Activated naive CD4-positive, alpha-beta T cell treated with anti-CD3 and anti-CD28 coated beads for 36 hours (primary cell): ENCODE data around the gene TMEM33. TPM values are rescaled to one million over a fixed set of nuclear protein-coding genes. Genes with fewer than 3 reads are reported as not detected.
"Not testable (repeated sequence)": the region's sequence is repeated elsewhere in the genome, so short reads cannot be mapped to it uniquely, and the experiment has no call there.

Source experiments
- CTCF ChIA-PET: fragments of 350-600 bp; sonication (Branson Sonifier 250); formaldehyde crosslinking; loops from one replicate; lab custom pipeline; 2021; ENCODE audit warnings: antibody characterized with exemption; lab: Charles Lee
- DNase-seq: peaks from one replicate; pipeline ENCODE4 v3.0.0-alpha.2; 2020
- H3K27ac Mint-ChIP-seq: one replicate; pipeline ENCODE4 v1.8.0; 2021; ENCODE audit warnings: mild to moderate bottlenecking, mixed read lengths
- H3K27me3 Mint-ChIP-seq: one replicate; pipeline ENCODE4 v1.8.0; 2021; ENCODE audit warnings: low read depth, mixed read lengths
- H3K36me3 Mint-ChIP-seq: one replicate; pipeline ENCODE4 v1.8.0; 2021; ENCODE audit warnings: low read depth, mixed read lengths
- H3K4me1 Mint-ChIP-seq: one replicate; pipeline ENCODE4 v1.8.0; 2021; ENCODE audit warnings: low read depth, mixed read lengths
- H3K4me3 Mint-ChIP-seq: one replicate; pipeline ENCODE4 v1.8.0; 2021; ENCODE audit warnings: mild to moderate bottlenecking, moderate library complexity, mixed read lengths
- H3K9me3 Mint-ChIP-seq: one replicate; pipeline ENCODE4 v1.8.0; 2021; ENCODE audit warnings: mixed read lengths
- intact Hi-C: fragments of 100-400 bp; cut with micrococcal nuclease; formaldehyde crosslinking; loops from one replicate; pipeline ENCODE4 v1.15.1; 2023
- total RNA-seq, 2 experiments: library from RNA; stranded (reverse); gene quantifications; one replicate each; pipeline ENCODE4 v1.2.3, GENCODE V29; 2021

TMEM33 gene
- 10 to 100 TPM; 33.9 to 34.6 TPM for total RNA-seq

DNA sequence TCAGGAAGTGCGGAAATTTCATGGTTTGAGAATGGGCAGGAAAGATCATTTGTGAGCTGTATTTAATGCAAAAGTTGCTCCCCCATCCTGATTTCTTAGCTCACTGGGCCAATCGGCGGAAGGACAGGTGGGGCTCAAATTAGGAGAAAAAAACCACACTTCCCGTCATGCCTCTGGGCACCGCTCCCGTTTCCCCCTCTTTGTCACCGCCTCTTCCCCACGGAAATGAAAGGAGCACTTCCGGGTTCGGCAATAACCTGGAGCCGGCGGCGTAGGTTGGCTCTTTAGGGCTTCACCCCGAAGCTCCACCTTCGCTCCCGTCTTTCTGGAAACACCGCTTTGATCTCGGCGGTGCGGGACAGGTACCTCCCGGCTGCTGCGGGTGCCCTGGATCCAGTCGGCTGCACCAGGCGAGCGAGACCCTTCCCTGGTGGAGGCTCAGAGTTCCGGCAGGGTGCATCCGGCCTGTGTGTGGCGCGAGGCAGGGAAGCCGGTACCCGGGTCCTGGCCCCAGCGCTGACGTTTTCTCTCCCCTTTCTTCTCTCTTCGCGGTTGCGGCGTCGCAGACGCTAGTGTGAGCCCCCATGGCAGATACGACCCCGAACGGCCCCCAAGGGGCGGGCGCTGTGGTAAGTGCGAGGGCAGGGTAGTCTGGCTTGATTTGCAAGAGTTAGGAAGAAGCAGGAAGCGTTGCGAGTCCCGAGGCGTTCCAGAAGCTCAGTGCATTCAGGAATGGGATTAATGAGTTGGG is at the start of gene TMEM33:
Gene TMEM33 (plus strand): TSS at position 529 of the 751 bp plus-strand sequence. CDS start 56 bp downstream, at position 585.
- Mint-ChIP-seq H3K27me3 (no peaks in the 10 kb centered on the region), H3K36me3 (peaks cover 18% of the 10 kb centered on the region), H3K9me3 (no peaks in the 10 kb centered on the region), H3K4me3 (peak within 1 kb of the TSS; percentile 97), H3K4me1 (peaks cover 38% of the 10 kb centered on the region), H3K27ac (peak within 1 kb of the TSS; percentile 88)
- CTCF ChIA-PET = interaction anchor here (1.3 to 1.4 kb wide), 2 partner anchors 48 to 56 kb away, joined by 3 read pairs; no protein-coding TSS in a partner anchor
- intact Hi-C loops = loop anchor here (1.0 to 10.0 kb wide), 3 partner anchors 55 to 720 kb away; partner anchors contain the start of genes ATP8A1 and SLC30A9
- DNase-seq = peak; percentile 87

DNA sequence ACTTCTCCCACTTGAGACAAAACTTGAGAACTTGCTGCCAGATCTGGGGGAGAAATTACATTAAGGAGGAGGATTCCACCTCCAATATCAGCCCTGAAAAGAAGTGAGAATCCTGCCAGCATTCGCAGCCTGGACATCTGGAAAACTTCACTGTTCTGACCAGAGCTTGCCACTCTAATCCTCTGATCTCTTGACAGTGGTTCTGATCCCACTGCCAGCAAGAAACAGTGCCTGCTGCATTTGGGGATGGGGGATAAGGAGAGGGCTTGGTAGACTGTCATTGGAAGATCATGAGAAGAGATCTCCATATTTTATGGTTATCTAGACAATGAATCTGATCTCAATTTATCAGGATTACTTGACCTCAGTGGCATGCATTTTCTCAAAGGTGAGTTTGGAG is 49.8 kb upstream of the TMEM33 start:
- intact Hi-C loops = loop anchor here (10.0 kb wide), 1 partner anchor 961 kb away; no protein-coding TSS in a partner anchor
- peaks cover 11% of the 10 kb centered on the region for H3K4me1 Mint-ChIP-seq
- CTCF ChIA-PET = interaction anchor here (0.6 to 4.1 kb wide), 7 partner anchors 11 to 985 kb away, joined by 3 to 22 read pairs (median 5); no protein-coding TSS in a partner anchor
- H3K4me3 Mint-ChIP-seq = no peak overlapping the region
- no peaks in the 10 kb centered on the region for H3K9me3 Mint-ChIP-seq
- H3K36me3 Mint-ChIP-seq = no peaks in the 10 kb centered on the region
- no peak overlapping the region for H3K27ac Mint-ChIP-seq
- no peak for DNase-seq
- H3K27me3 Mint-ChIP-seq = peaks cover 18% of the 10 kb centered on the region

- Mint-ChIP-seq H3K4me3 (no peak overlapping the region), H3K27me3 (peaks cover 8% of the 10 kb centered on the region), H3K27ac (no peak overlapping the region), H3K4me1 (peaks cover 1% of the 10 kb centered on the region), H3K9me3 (no peaks in the 10 kb centered on the region), H3K36me3 (no peaks in the 10 kb centered on the region)
- DNase-seq = no peak
- intact Hi-C loops = loop anchor here (10.0 kb wide), 1 partner anchor 962 kb away; no protein-coding TSS in a partner anchor
- CTCF ChIA-PET = interaction anchor here (0.7 to 4.1 kb wide), 12 partner anchors 12 to 608 kb away, joined by 3 to 22 read pairs (median 3); partner anchors contain the start of gene TMEM33
Observed at GRCh38 chr4:41887277-41887676, 48.0 kb upstream of the TMEM33 start.

GRCh38 chr4:41887821-41888686 is 47.2 kb upstream of the TMEM33 start:
- peak; percentile 69 for DNase-seq
- H3K4me1 Mint-ChIP-seq = no peaks in the 10 kb centered on the region
- no peak overlapping the region for H3K27ac Mint-ChIP-seq
- H3K9me3 Mint-ChIP-seq = no peaks in the 10 kb centered on the region
- no peak overlapping the region for H3K4me3 Mint-ChIP-seq
- no peaks in the 10 kb centered on the region for H3K36me3 Mint-ChIP-seq
- CTCF ChIA-PET = interaction anchor here (0.7 to 4.1 kb wide), 15 partner anchors 13 to 608 kb away, joined by 3 to 22 read pairs (median 3); partner anchors contain the start of gene TMEM33
- intact Hi-C loops = loop anchor here (1.0 to 10.0 kb wide), 3 partner anchors 195 to 963 kb away; no protein-coding TSS in a partner anchor
- H3K27me3 Mint-ChIP-seq = peaks cover 5% of the 10 kb centered on the region

DNA sequence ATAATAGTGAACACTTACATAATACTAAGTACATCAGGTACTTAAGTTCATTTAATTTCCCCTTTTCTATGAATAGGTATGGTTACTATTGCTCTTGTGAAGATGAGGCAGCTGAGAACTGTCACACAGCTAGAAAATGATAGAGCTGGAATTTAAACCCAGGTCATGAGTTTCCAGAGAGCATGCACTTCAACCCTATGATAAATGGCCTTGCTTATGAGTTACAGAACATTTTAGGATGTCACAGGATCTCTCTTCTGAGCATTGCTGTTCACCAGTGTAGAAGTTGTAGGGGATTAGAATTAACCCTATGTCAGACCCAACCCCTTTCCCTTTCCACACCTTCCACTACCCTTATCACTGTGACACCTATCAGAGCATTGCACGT is 46.5 kb upstream of the TMEM33 start:
- Mint-ChIP-seq H3K4me3 (no peak overlapping the region), H3K9me3 (no peaks in the 10 kb centered on the region), H3K27ac (no peak overlapping the region), H3K4me1 (no peaks in the 10 kb centered on the region), H3K27me3 (peaks cover 5% of the 10 kb centered on the region), H3K36me3 (no peaks in the 10 kb centered on the region)
- CTCF ChIA-PET = interaction anchor here (0.6 to 4.1 kb wide), 9 partner anchors 9 to 608 kb away, joined by 3 to 22 read pairs (median 4); no protein-coding TSS in a partner anchor
- intact Hi-C loops = loop anchor here (1.0 to 10.0 kb wide), 3 partner anchors 195 to 964 kb away; no protein-coding TSS in a partner anchor
- no peak for DNase-seq

DNA sequence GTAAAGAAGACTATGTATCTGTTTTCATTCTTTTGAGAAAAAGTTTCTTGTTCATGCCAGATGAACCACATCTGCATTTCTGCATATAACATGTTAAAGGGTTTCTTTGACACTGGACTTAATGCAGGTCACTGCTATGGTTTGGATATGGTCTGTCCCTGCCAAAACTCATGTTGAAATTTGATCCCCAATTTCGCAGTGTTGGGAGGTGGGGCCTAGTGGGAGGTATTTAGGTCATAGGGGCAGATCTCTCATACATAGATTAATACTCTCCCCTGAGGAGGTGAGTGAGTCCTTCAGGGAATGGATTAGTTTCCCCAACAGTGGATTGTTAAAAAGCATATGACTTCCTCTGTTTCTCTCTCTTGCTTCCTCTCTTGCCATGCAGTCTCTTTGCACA is 45.9 kb upstream of the TMEM33 start:
- intact Hi-C loops = loop anchor here (10.0 kb wide), 1 partner anchor 965 kb away; no protein-coding TSS in a partner anchor
- CTCF ChIA-PET = interaction anchor here (0.6 to 4.1 kb wide), 4 partner anchors 10 to 609 kb away, joined by 3 to 22 read pairs (median 4); no protein-coding TSS in a partner anchor

DNA sequence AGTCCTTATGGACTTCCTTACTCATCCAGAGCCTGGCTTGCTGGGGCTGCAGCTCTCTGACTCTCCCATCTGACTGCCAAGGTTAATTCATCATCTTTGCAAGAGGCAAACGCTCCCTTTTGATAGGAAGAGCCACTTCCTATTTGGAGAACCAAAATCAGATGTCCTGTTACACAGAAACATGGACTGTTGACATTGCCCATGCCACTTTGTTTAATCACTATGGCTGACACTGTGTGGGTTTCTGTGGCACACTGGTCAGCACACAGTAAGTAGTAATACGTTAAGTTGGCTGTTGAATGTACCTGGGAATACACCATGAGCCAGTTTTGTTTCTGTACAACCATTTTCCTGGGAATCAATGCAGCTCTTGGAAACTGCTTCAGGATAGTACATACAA is 45.1 kb upstream of the TMEM33 start:
- CTCF ChIA-PET = no interaction called here
- H3K4me1 Mint-ChIP-seq = no peaks in the 10 kb centered on the region
- no peaks in the 10 kb centered on the region for H3K9me3 Mint-ChIP-seq

More for the DNA sequence above, 45.9 kb upstream of the TMEM33 start:
- Mint-ChIP-seq H3K4me1 (no peaks in the 10 kb centered on the region), H3K36me3 (no peaks in the 10 kb centered on the region), H3K27me3 (peaks cover 5% of the 10 kb centered on the region), H3K4me3 (no peak overlapping the region), H3K27ac (no peak overlapping the region), H3K9me3 (no peaks in the 10 kb centered on the region)
- DNase-seq = no peak

DNA sequence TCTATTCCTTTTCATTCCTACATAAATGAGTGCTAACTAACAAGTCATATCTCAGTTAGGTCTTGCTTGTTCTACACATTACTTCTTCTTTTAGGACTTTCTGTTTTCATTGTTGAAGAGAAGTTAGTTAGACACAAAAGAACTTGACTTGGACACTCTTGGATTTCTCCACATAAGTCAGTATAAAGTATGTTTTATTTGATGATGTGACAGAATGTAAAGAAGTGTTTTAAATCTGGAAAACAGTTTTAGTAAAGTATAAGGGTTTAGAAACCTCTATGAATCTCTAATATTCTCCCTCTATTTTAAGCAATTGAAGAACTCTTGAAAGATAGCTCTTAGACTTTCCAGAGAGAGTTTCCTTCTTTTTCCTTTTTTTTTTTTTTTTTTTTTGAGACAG is 38.6 kb upstream of the TMEM33 start:
- H3K4me1 Mint-ChIP-seq = no peaks in the 10 kb centered on the region
- no peak overlapping the region for H3K27ac Mint-ChIP-seq
- H3K4me3 Mint-ChIP-seq = no peak overlapping the region
- no peaks in the 10 kb centered on the region for H3K36me3 Mint-ChIP-seq
- DNase-seq = no peak
- CTCF ChIA-PET = interaction anchor here (0.7 kb wide), 1 partner anchor 254 kb away, joined by 3 read pairs; no protein-coding TSS in a partner anchor
- intact Hi-C loops = no loop called here
- peaks cover 4% of the 10 kb centered on the region for H3K9me3 Mint-ChIP-seq
- H3K27me3 Mint-ChIP-seq = peaks cover 3% of the 10 kb centered on the region

More for the DNA sequence above, 45.1 kb upstream of the TMEM33 start:
- no peaks in the 10 kb centered on the region for H3K36me3 Mint-ChIP-seq
- H3K27me3 Mint-ChIP-seq = peaks cover 5% of the 10 kb centered on the region
- intact Hi-C loops = no loop called here
- no peak overlapping the region for H3K4me3 Mint-ChIP-seq
- no peak overlapping the region for H3K27ac Mint-ChIP-seq
- DNase-seq = no peak

DNA sequence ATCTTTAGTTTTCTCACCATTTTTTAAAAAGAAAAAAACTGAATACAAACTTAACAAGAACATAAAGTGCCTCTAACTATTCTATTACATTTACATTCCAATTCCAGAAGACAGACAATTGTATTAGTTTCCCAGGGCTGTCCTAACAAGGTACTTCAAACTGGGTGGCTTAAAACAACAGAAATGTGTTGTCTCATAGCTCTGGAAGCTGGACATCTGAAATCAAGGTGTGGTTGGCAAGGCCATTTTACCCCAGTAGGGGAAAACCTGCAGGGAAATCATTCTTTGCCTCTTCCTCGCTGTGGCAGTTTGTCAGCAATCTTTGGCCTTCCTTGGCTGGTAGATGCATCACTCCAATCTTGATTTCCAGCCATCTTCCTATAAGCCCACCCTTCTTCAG is 37.5 kb upstream of the TMEM33 start:
- H3K27ac Mint-ChIP-seq = no peak overlapping the region
- DNase-seq = no peak
- H3K4me1 Mint-ChIP-seq = no peaks in the 10 kb centered on the region
- CTCF ChIA-PET = no interaction called here
- H3K4me3 Mint-ChIP-seq = no peak overlapping the region
- no peaks in the 10 kb centered on the region for H3K36me3 Mint-ChIP-seq
- peaks cover 2% of the 10 kb centered on the region for H3K27me3 Mint-ChIP-seq
- H3K9me3 Mint-ChIP-seq = peaks cover 4% of the 10 kb centered on the region
- intact Hi-C loops = no loop called here

- H3K36me3 Mint-ChIP-seq, DNase-seq, intact Hi-C loops, H3K4me1 Mint-ChIP-seq, H3K27ac Mint-ChIP-seq, CTCF ChIA-PET, H3K4me3 Mint-ChIP-seq, H3K9me3 Mint-ChIP-seq: not testable (repeated sequence)
- H3K27me3 Mint-ChIP-seq = peaks cover 14% of the 10 kb centered on the region
Observed at GRCh38 chr4:41909136-41909535, 26.1 kb upstream of the TMEM33 start.

DNA sequence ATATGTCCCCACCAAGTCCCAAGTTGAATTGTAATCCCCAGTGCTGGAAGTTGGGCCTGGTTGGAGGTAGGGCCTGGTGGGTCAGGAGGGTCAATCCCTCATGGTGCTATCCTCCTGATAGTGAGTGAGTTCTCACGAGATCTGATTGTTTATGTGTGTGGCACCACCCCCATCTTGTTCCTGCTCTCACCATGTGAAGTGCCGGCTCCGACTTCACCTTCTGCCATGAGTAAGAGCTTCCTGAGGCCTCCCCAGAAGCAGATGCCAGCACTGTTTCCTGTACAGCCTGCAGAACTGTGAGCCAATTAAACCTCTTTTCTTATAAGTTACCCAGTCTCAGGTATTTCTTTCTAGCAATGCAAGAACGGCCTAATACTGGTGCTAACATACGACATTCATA is 22.7 kb upstream of the TMEM33 start:
- intact Hi-C loops = no loop called here
- Mint-ChIP-seq H3K4me3 (no peak overlapping the region), H3K27me3 (peaks cover 3% of the 10 kb centered on the region), H3K36me3 (no peaks in the 10 kb centered on the region), H3K4me1 (peaks cover 4% of the 10 kb centered on the region), H3K27ac (no peak overlapping the region), H3K9me3 (no peaks in the 10 kb centered on the region)
- CTCF ChIA-PET = no interaction called here
- DNase-seq = no peak

- intact Hi-C loops = no loop called here
- Mint-ChIP-seq H3K27me3 (peaks cover under 1% of the 10 kb centered on the region), H3K27ac (no peak overlapping the region), H3K36me3 (no peaks in the 10 kb centered on the region), H3K4me1 (peaks cover 4% of the 10 kb centered on the region), H3K4me3 (no peak overlapping the region), H3K9me3 (no peaks in the 10 kb centered on the region)
- no peak for DNase-seq
- CTCF ChIA-PET = no interaction called here
Observed at GRCh38 chr4:41913509-41913908, 21.7 kb upstream of the TMEM33 start.
